H1 (cell line): Measurements from ENCODE around the gene MUSTN1. TPM values are rescaled to one million over a fixed set of nuclear protein-coding genes. Genes with fewer than 3 reads are reported as not detected.

Experiments used
- CTCF ChIA-PET: fragments of 300-600 bp; sonication (Branson Sonifier 250); formaldehyde crosslinking; loops from one replicate; lab custom pipeline; 2021; ENCODE audit not compliant: partially characterized antibody; lab: Charles Lee
- POLR2A ChIA-PET: fragments of 300-600 bp; sonication (Branson Sonifier 250); formaldehyde crosslinking; loops from one replicate; lab custom pipeline; 2021; ENCODE audit warnings: inconsistent platforms; ENCODE audit not compliant: partially characterized antibody; lab: Charles Lee
- DNase-seq, 2 experiments: peaks; one replicate each; pipeline versions ENCODE4 v3.0.0 to v3.0.0-alpha.2; 2010 to 2022; ENCODE audit warnings: low spot score in 2 of 2, low read depth in 1 of 2, mixed read lengths in 1 of 2
- FAIRE-seq: peaks from 2 replicates; lab custom pipeline; 2011; peaks lifted over from hg19 to GRCh38; lab: Jason Lieb, UNC
- H2AFZ ChIP-seq: 2 replicates; pipeline ENCODE4 v1.8.1; 2012; ENCODE audit warnings: low read length, inconsistent platforms
- H2AK5ac ChIP-seq: 2 replicates; pipeline ENCODE4 v1.6.1; 2013; ENCODE audit warnings: low read depth, low read length
- H2BK120ac ChIP-seq: replicated peaks from 2 replicates; pipeline ENCODE3; 2013; ENCODE audit warnings: low read depth, low read length, inconsistent platforms
- H2BK12ac ChIP-seq: 2 replicates; pipeline ENCODE4 v1.6.1; 2013; ENCODE audit warnings: low read depth, low read length
- H2BK15ac ChIP-seq: 2 replicates; pipeline ENCODE4 v1.6.1; 2013; ENCODE audit warnings: low read length
- H2BK20ac ChIP-seq: 2 replicates; pipeline ENCODE4 v1.6.1; 2013; ENCODE audit warnings: low read length
- H2BK5ac ChIP-seq: 2 replicates; pipeline ENCODE4 v1.6.1; 2013; ENCODE audit warnings: low read depth, low read length
- H3K14ac ChIP-seq: 2 replicates; pipeline ENCODE4 v1.6.1; 2013; ENCODE audit warnings: inconsistent platforms; ENCODE audit not compliant: insufficient read length
- H3K18ac ChIP-seq: 2 replicates; pipeline ENCODE4 v1.6.1; 2013; ENCODE audit warnings: low read length; ENCODE audit errors: extremely low read depth
- H3K23ac ChIP-seq: 2 replicates; pipeline ENCODE4 v1.6.1; 2013; ENCODE audit warnings: inconsistent platforms; ENCODE audit not compliant: insufficient read length
- H3K23me2 ChIP-seq: 2 replicates; pipeline ENCODE4 v1.6.1; 2013; ENCODE audit warnings: low read depth, low read length
- H3K27ac ChIP-seq: 2 replicates; pipeline ENCODE4 v1.6.1; 2011; ENCODE audit warnings: low read depth, low read length, inconsistent platforms
- H3K27me3 ChIP-seq, 4 experiments: replicated peaks in 1 of 4; 1 replicate in 1 of 4; 2 replicates in 3 of 4; pipeline versions ENCODE4 v1.6.1 to v1.8.1; 2011 to 2013; ENCODE audit warnings: low read length in 3 of 4, mild to moderate bottlenecking in 3 of 4, inconsistent platforms in 2 of 4, mixed read lengths in 2 of 4, moderate library complexity in 1 of 4; ENCODE audit not compliant: control insufficient read depth in 3 of 4, insufficient read depth in 3 of 4; ENCODE audit errors: extremely low read depth in 1 of 4
- H3K36me3 ChIP-seq, 4 experiments: 2 replicates each; pipeline versions ENCODE4 v1.6.1 to v1.8.1; 2011 to 2013; ENCODE audit warnings: mild to moderate bottlenecking in 4 of 4, low read length in 3 of 4, moderate library complexity in 2 of 4, control low read depth in 1 of 4, inconsistent platforms in 1 of 4; ENCODE audit not compliant: insufficient read depth in 4 of 4, control insufficient read depth in 2 of 4
- H3K4ac ChIP-seq: replicated peaks from 2 replicates; pipeline ENCODE3; 2013; ENCODE audit warnings: low read length, low read depth, mixed read lengths, inconsistent platforms; ENCODE audit not compliant: insufficient read length
- H3K4me1 ChIP-seq, 4 experiments: replicated peaks in 1 of 4; 1 replicate in 1 of 4; 2 replicates in 3 of 4; pipeline versions ENCODE4 v1.6.1 to v1.8.1; 2011 to 2013; ENCODE audit warnings: low read length in 3 of 4, inconsistent platforms in 2 of 4, mixed read lengths in 1 of 4; ENCODE audit not compliant: insufficient read depth in 4 of 4, control insufficient read depth in 3 of 4
- H3K4me2 ChIP-seq, 2 experiments: 2 replicates each; pipeline versions ENCODE4 v1.6.1 to v1.8.1; 2011 to 2013; ENCODE audit warnings: low read depth in 2 of 2, low read length in 2 of 2, control low read depth in 1 of 2, inconsistent platforms in 1 of 2, mild to moderate bottlenecking in 1 of 2; ENCODE audit not compliant: insufficient read depth in 1 of 2
- H3K4me3 ChIP-seq, 4 experiments: fragments of 200-600, 300-600 bp in 1 of 4; sonication (generic), shearing (Covaris generic), sonication (Bioruptor Twin) in 1 of 4; 2 replicates each; pipeline versions ENCODE4 v1.5.1 to v1.8.1; 2011 to 2016; ENCODE audit warnings: low read length in 4 of 4, low read depth in 3 of 4, control low read depth in 2 of 4, inconsistent platforms in 2 of 4, mild to moderate bottlenecking in 2 of 4, mixed read lengths in 1 of 4, moderate library complexity in 1 of 4; ENCODE audit not compliant: insufficient read depth in 2 of 4; ENCODE audit errors: extremely low read depth in 1 of 4
- H3K56ac ChIP-seq: replicated peaks from 2 replicates; pipeline ENCODE3; 2013; ENCODE audit warnings: low read depth, mild to moderate bottlenecking, mixed read lengths, low read length, inconsistent platforms; ENCODE audit not compliant: insufficient read length
- H3K79me1 ChIP-seq: 2 replicates; pipeline ENCODE4 v1.6.1; 2013; ENCODE audit warnings: low read depth, low read length, control low read depth
- H3K79me2 ChIP-seq, 2 experiments: 2 replicates each; pipeline versions ENCODE4 v1.6.1 to v1.8.1; 2012 to 2013; ENCODE audit warnings: low read length in 2 of 2, mild to moderate bottlenecking in 2 of 2, inconsistent platforms in 1 of 2; ENCODE audit not compliant: insufficient read depth in 2 of 2, control insufficient read depth in 1 of 2
- H3K9ac ChIP-seq, 4 experiments: replicated peaks in 1 of 4; 1 replicate in 1 of 4; 2 replicates in 3 of 4; pipeline versions ENCODE4 v1.6.1 to v1.8.1; 2011 to 2013; ENCODE audit warnings: low read depth in 3 of 4, low read length in 3 of 4, control low read depth in 2 of 4, mild to moderate bottlenecking in 2 of 4, moderate library complexity in 2 of 4, inconsistent platforms in 1 of 4; ENCODE audit errors: extremely low read depth in 1 of 4
- H3K9me3 ChIP-seq, 2 experiments: 2 replicates each; pipeline versions ENCODE4 v1.6.1 to v1.8.1; 2012 to 2013; ENCODE audit warnings: mild to moderate bottlenecking in 2 of 2, moderate library complexity in 2 of 2, control low read depth in 1 of 2, inconsistent platforms in 1 of 2, low read depth in 1 of 2, low read length in 1 of 2, mixed read lengths in 1 of 2; ENCODE audit not compliant: insufficient read depth in 2 of 2
- H4K20me1 ChIP-seq, 2 experiments: replicated peaks in 1 of 2; 2 replicates each; pipeline versions ENCODE3 to v1.8.1; 2011 to 2013; ENCODE audit warnings: inconsistent platforms in 2 of 2, low read length in 2 of 2, mild to moderate bottlenecking in 1 of 2; ENCODE audit not compliant: insufficient read depth in 2 of 2, control insufficient read depth in 1 of 2
- H4K5ac ChIP-seq: 2 replicates; pipeline ENCODE4 v1.6.1; 2013; ENCODE audit warnings: low read length, low read depth, mixed read lengths, inconsistent platforms; ENCODE audit not compliant: insufficient read length
- H4K8ac ChIP-seq: 2 replicates; pipeline ENCODE4 v1.8.0; 2013; ENCODE audit warnings: mild to moderate bottlenecking, moderate library complexity, low read length, inconsistent platforms; ENCODE audit not compliant: insufficient read depth; ENCODE audit errors: extremely low read depth
- H4K91ac ChIP-seq: replicated peaks from 2 replicates; pipeline ENCODE3; 2013; ENCODE audit warnings: low read length, mixed read lengths, inconsistent platforms; ENCODE audit not compliant: insufficient read length
- BACH1 ChIP-seq: IDR thresholded peaks from 2 replicates; pipeline ENCODE4 v1.6.1; 2012; ENCODE audit warnings: low read length, improper control_type of control experiment
- EGR1 ChIP-seq: IDR thresholded peaks from 2 replicates; pipeline ENCODE4 v1.6.1; 2011; ENCODE audit warnings: low read depth, low read length, borderline replicate concordance
- POLR2A ChIP-seq, 2 experiments: IDR thresholded peaks; 1 replicate in 1 of 2; 2 replicates in 1 of 2; pipeline ENCODE4 v1.6.1; 2011; ENCODE audit warnings: low read depth in 2 of 2, low read length in 2 of 2, mild to moderate bottlenecking in 2 of 2; ENCODE audit errors: control extremely low read depth in 1 of 2
- RXRA ChIP-seq: IDR thresholded peaks from 2 replicates; pipeline ENCODE4 v1.6.1; 2011; ENCODE audit warnings: low read depth, mild to moderate bottlenecking, low read length, moderate library complexity; ENCODE audit not compliant: insufficient read depth
- WGBS, 2 experiments: shearing (Covaris generic) in 1 of 2; methylation state at CpG; one replicate each; pipeline versions ENCODE4 v1.1.6 to v1.1.7; 2013 to 2015; ENCODE audit warnings: low lambda C conversion rate in 2 of 2, mixed read lengths in 2 of 2, inconsistent platforms in 1 of 2, low coverage in 1 of 2, missing lambda C conversion rate in 1 of 2; ENCODE audit not compliant: insufficient replicate concordance in 2 of 2, insufficient coverage in 1 of 2, insufficient read length in 1 of 2; ENCODE audit errors: extremely low coverage in 1 of 2, missing lambda C conversion rate in 1 of 2; 5-methylcytosine and 5-hydroxymethylcytosine counted together
- polyA plus RNA-seq, 7 experiments: library from polyadenylated mRNA; depleted of rRNA in 3 of 7; stranded (reverse) in 5 of 7; unstranded in 2 of 7; fragments of >200 nt in 5 of 7; fragments of 200-250 nt in 2 of 7; gene quantifications; 1 replicate in 5 of 7; 2 replicates in 1 of 7; 4 replicates in 1 of 7; pipeline versions ENCODE4 v1.2.1 to v1.2.3, GENCODE V29; 2011 to 2013; ENCODE audit warnings: missing spikeins in 2 of 7, mixed read lengths in 2 of 7
- total RNA-seq: library from RNA; stranded (reverse); fragmentation: NEBNext Ultra II Directional; extraction: Animal tissue kit (Norgen Biotek cat#: 25700); gene quantifications from 2 replicates; pipeline ENCODE4 v1.2.1, GENCODE V29; 2021
- TF ChIP-seq, protein P1 (sequence below), 3 experiments: IDR thresholded peaks; 1 replicate in 2 of 3; 2 replicates in 1 of 3; pipeline versions ENCODE4 v1.5.1 to v1.6.1; 2011; ENCODE audit warnings: low read length in 3 of 3, mild to moderate bottlenecking in 3 of 3, inconsistent platforms in 2 of 3, low read depth in 1 of 3, moderate library complexity in 1 of 3; ENCODE audit not compliant: insufficient read depth in 1 of 3; ENCODE audit errors: control extremely low read depth in 1 of 3

MUSTN1 gene
- total and polyA plus RNA-seq, 2 of the 8 experiments (the other 6 are each of a cell fraction or from before 2014, with no cell fraction given): 1.1 to 2.4 TPM

DNA sequence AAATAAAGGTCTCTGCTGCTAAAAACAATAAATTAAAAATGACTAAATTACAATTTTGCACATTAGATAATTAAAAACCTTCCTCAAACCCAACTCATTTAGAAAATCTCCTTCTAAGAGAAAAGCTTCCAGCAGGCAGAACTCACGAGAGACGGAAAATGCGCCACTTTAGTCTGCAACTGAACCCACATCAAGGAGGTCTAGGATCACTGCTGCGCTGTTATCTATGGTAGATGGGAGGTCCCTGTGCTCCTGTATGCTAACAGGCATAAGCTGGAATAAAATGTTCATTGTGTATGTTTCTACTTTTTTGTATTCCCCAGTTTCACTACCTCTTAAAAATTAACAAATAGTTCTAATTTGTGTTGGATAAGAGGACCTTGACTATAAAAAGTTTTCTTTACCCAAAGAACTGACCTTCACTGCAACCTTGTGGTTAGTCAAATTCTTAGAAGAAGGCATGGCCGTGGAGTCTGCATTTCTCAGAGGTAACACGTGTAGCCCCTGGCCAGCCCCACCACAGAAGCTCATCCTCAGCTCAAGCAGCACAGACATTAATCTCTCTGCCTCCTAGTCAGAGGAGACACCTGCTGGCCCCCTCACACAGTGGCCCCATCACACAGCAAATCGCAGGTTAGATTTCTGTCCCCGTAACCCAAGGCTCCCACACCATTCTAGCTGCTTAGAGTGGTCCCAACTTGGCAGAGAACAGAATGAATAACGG, 40.2 kb upstream of the MUSTN1 start:
- Histone ChIP-seq H4K91ac (no peak overlapping the region), H3K4ac (no peak overlapping the region), H3K27ac (no peak overlapping the region), H4K8ac (no peak overlapping the region), H3K4me1 (peaks cover 0 to 9% (median 3%) of the 10 kb centered on the region in 4 experiments; a peak in 5 of 7 replicates), H2BK120ac (no peak overlapping the region), H3K4me2 (no peak overlapping the region), H3K9ac (no peak overlapping the region; a peak in 1 of 7 replicates), H3K56ac (no peak overlapping the region), H4K5ac (no peak overlapping the region), H3K79me2 (peaks cover 0 to 17% of the 10 kb centered on the region in 2 experiments; a peak in 2 of 4 replicates), H2AFZ (no peak overlapping the region), H3K36me3 (no peaks in the 10 kb centered on the region), H2BK20ac (no peak overlapping the region), H2BK5ac (no peak overlapping the region), H3K23me2 (no peaks in the 10 kb centered on the region; the same call in 1 of the 2 replicates), H2BK12ac (0 out of 2 replicates have a peak overlapping the region, but pooled peaks have one; percentile 50), H3K4me3 (no peak overlapping the region), H2BK15ac (no peak overlapping the region), H3K27me3 (no peaks in the 10 kb centered on the region), H2AK5ac (no peak overlapping the region), H3K9me3 (no peaks in the 10 kb centered on the region), H3K18ac (no peak overlapping the region; the same call in 1 of the 2 replicates), H3K79me1 (peaks cover 5% of the 10 kb centered on the region), H3K14ac (no peak overlapping the region), H4K20me1 (peaks cover 0 to 10% of the 10 kb centered on the region in 2 experiments), H3K23ac (no peak overlapping the region)
- TF ChIP-seq EGR1: no peak
- no peak for TF ChIP-seq RXRA
- no peak for TF ChIP-seq POLR2A (IDR thresholded peaks at IDR 0.05; ENCODE audit: control extremely low read depth in 1 of 2, low read depth in 2 of 2, low read length in 2 of 2)
- TF ChIP-seq BACH1: no peak
- TF ChIP-seq, protein P1, sequence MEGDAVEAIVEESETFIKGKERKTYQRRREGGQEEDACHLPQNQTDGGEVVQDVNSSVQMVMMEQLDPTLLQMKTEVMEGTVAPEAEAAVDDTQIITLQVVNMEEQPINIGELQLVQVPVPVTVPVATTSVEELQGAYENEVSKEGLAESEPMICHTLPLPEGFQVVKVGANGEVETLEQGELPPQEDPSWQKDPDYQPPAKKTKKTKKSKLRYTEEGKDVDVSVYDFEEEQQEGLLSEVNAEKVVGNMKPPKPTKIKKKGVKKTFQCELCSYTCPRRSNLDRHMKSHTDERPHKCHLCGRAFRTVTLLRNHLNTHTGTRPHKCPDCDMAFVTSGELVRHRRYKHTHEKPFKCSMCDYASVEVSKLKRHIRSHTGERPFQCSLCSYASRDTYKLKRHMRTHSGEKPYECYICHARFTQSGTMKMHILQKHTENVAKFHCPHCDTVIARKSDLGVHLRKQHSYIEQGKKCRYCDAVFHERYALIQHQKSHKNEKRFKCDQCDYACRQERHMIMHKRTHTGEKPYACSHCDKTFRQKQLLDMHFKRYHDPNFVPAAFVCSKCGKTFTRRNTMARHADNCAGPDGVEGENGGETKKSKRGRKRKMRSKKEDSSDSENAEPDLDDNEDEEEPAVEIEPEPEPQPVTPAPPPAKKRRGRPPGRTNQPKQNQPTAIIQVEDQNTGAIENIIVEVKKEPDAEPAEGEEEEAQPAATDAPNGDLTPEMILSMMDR (IDR thresholded peaks at IDR 0.05; ENCODE audit: control extremely low read depth in 1 of 3, insufficient read depth in 1 of 3, low read depth in 1 of 3, low read length in 3 of 3): peak in 1 of 3 experiments; percentile 2; a peak in 1 of 4 replicates
- no peak for FAIRE-seq
- CTCF ChIA-PET: interaction anchor here (0.6 to 2.0 kb wide), 8 partner anchors 21 to 236 kb away, joined by 3 to 6 read pairs (median 3); no protein-coding TSS in a partner anchor
- no peak for DNase-seq
- WGBS, 2 experiments: 88% methylated on average over 9 of the region's 9 CpGs; no CpG with 5 or more reads in 1 of the 2 experiments
- POLR2A ChIA-PET: interaction anchor here (1.2 kb wide), 1 partner anchor 21 kb away, joined by 3 read pairs; no protein-coding TSS in a partner anchor
